SK-N-SH treated with all-trans-retinoic acid at 6 μM for 48 hours (cell line): ENCODE data around the gene SIDT1.

Source experiments
- ATAC-seq: fragments of 200-7000 bp; cut with Tn5 transposase; 3 replicates; pipeline ENCODE4 v1.9.1; 2020; ENCODE audit warnings: mild to moderate bottlenecking, moderate library complexity
- ARNTL ChIP-seq: fragments of 450-650 bp; formaldehyde crosslinking; IDR thresholded peaks from 2 replicates; pipeline ENCODE4 v1.5.0; 2020; ENCODE audit warnings: low read depth, mild to moderate bottlenecking, moderate library complexity, borderline replicate concordance
- CSDC2 ChIP-seq: fragments of 250-450 bp; sonication (Bioruptor Pico); IDR thresholded peaks from 2 replicates; pipeline ENCODE4 v1.5.0; 2020; ENCODE audit warnings: mild to moderate bottlenecking, moderate library complexity
- GLIS3 ChIP-seq: fragments of 250-450 bp; sonication (Bioruptor Pico); IDR thresholded peaks from 2 replicates; pipeline ENCODE4 v1.5.0; 2020; ENCODE audit warnings: mild to moderate bottlenecking, moderate library complexity
- ISL1 ChIP-seq: fragments of 250-450 bp; sonication (Bioruptor Pico); IDR thresholded peaks from 2 replicates; pipeline ENCODE4 v2.1.2; 2022; ENCODE audit warnings: mild to moderate bottlenecking, moderate library complexity
- RARB ChIP-seq: fragments of 250-450 bp; sonication (Bioruptor Pico); IDR thresholded peaks from 2 replicates; pipeline ENCODE4 v1.8.0; 2021; ENCODE audit warnings: mild to moderate bottlenecking, moderate library complexity
- SNAI2 ChIP-seq: fragments of 250-450 bp; sonication (Bioruptor Pico); IDR thresholded peaks from 2 replicates; pipeline ENCODE4 v1.5.0; 2020; ENCODE audit warnings: mild to moderate bottlenecking, moderate library complexity
- TCF4 ChIP-seq: fragments of 250-450 bp; sonication (Bioruptor Pico); IDR thresholded peaks from 2 replicates; pipeline ENCODE4 v1.8.0; 2021; ENCODE audit warnings: mild to moderate bottlenecking, moderate library complexity, borderline replicate concordance
- TOX ChIP-seq: fragments of 250-450 bp; sonication (Bioruptor Pico); IDR thresholded peaks from 2 replicates; pipeline ENCODE4 v1.8.0; 2021; ENCODE audit warnings: mild to moderate bottlenecking, moderate library complexity, borderline replicate concordance
- ZC3H10 ChIP-seq: fragments of 250-450 bp; sonication (Bioruptor Pico); IDR thresholded peaks from 2 replicates; pipeline ENCODE4 v1.5.1; 2021; ENCODE audit warnings: mild to moderate bottlenecking, moderate library complexity
- ZFP3 ChIP-seq: fragments of 250-450 bp; sonication (Bioruptor Pico); IDR thresholded peaks from 2 replicates; pipeline ENCODE4 v1.5.0; 2020; ENCODE audit warnings: mild to moderate bottlenecking, moderate library complexity
- ZFP30 ChIP-seq: fragments of 450-650 bp; formaldehyde crosslinking; IDR thresholded peaks from 2 replicates; pipeline ENCODE4 v1.5.0; 2022; ENCODE audit warnings: mild to moderate bottlenecking, moderate library complexity
- ZNF565 ChIP-seq: fragments of 450-650 bp; formaldehyde crosslinking; conservative IDR thresholded peaks from 2 replicates; pipeline ENCODE4 v1.5.0; 2020; ENCODE audit warnings: low read depth, mild to moderate bottlenecking, moderate library complexity
- ZNF8 ChIP-seq: fragments of 450-650 bp; formaldehyde crosslinking; IDR thresholded peaks from 2 replicates; pipeline ENCODE4 v1.5.0; 2020; ENCODE audit warnings: mild to moderate bottlenecking, moderate library complexity
- TF ChIP-seq, protein P1 (sequence below): fragments of 250-450 bp; sonication (Bioruptor Pico); IDR thresholded peaks from 2 replicates; pipeline ENCODE4 v1.5.0; 2020; ENCODE audit warnings: mild to moderate bottlenecking, moderate library complexity
- TF ChIP-seq, protein P2 (sequence below): fragments of 250-450 bp; sonication (Bioruptor Pico); IDR thresholded peaks from 2 replicates; pipeline ENCODE4 v1.8.0; 2021; ENCODE audit warnings: low read depth, mild to moderate bottlenecking, moderate library complexity, borderline replicate concordance
- TF ChIP-seq, protein P3 (sequence below): fragments of 250-450 bp; sonication (Bioruptor Pico); IDR thresholded peaks from 2 replicates; pipeline ENCODE4 v1.5.1; 2020; ENCODE audit warnings: low read depth, mild to moderate bottlenecking, moderate library complexity
- TF ChIP-seq, protein P4 (sequence below): fragments of 250-450 bp; sonication (Bioruptor Pico); IDR thresholded peaks from 2 replicates; pipeline ENCODE4 v1.5.1; 2021; ENCODE audit warnings: mild to moderate bottlenecking, moderate library complexity
- TF ChIP-seq, protein P5 (sequence below): fragments of 250-450 bp; sonication (Bioruptor Pico); IDR thresholded peaks from 2 replicates; pipeline ENCODE4 v1.8.0; 2020; ENCODE audit warnings: mild to moderate bottlenecking, moderate library complexity, borderline replicate concordance

The SIDT1 gene

DNA sequence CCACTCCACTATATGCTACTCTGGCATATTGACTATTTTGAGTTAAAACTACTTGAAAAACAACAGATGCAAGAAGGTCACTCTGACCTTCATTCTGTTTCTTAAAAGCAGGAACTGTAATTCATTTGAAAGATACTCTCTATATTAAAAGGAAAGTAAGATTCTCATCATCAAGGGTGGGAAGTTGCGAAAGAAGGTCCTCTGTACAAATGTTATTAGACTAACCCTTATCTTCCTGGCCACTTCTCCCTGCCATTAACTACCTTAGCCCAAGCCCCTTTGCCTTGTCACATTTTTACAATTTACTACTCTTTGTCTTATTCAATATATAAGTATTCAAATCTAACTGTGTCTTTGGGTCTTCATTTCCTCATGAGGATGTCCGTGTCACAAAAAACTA is 16.1 kb downstream of the SIDT1 start:
- ATAC-seq = no peak
- TF ChIP-seq, protein P1, sequence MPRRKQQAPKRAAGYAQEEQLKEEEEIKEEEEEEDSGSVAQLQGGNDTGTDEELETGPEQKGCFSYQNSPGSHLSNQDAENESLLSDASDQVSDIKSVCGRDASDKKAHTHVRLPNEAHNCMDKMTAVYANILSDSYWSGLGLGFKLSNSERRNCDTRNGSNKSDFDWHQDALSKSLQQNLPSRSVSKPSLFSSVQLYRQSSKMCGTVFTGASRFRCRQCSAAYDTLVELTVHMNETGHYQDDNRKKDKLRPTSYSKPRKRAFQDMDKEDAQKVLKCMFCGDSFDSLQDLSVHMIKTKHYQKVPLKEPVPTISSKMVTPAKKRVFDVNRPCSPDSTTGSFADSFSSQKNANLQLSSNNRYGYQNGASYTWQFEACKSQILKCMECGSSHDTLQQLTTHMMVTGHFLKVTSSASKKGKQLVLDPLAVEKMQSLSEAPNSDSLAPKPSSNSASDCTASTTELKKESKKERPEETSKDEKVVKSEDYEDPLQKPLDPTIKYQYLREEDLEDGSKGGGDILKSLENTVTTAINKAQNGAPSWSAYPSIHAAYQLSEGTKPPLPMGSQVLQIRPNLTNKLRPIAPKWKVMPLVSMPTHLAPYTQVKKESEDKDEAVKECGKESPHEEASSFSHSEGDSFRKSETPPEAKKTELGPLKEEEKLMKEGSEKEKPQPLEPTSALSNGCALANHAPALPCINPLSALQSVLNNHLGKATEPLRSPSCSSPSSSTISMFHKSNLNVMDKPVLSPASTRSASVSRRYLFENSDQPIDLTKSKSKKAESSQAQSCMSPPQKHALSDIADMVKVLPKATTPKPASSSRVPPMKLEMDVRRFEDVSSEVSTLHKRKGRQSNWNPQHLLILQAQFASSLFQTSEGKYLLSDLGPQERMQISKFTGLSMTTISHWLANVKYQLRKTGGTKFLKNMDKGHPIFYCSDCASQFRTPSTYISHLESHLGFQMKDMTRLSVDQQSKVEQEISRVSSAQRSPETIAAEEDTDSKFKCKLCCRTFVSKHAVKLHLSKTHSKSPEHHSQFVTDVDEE (CRISPR knock-in tag) = no peak
- TF ChIP-seq RARB (CRISPR knock-in tag) (no peak), ZFP30 (CRISPR knock-in tag) (no peak), TOX (CRISPR knock-in tag) (no peak), GLIS3 (CRISPR knock-in tag) (no peak), ISL1 (no peak), ZNF8 (no peak), SNAI2 (no peak)
- TF ChIP-seq, protein P2, sequence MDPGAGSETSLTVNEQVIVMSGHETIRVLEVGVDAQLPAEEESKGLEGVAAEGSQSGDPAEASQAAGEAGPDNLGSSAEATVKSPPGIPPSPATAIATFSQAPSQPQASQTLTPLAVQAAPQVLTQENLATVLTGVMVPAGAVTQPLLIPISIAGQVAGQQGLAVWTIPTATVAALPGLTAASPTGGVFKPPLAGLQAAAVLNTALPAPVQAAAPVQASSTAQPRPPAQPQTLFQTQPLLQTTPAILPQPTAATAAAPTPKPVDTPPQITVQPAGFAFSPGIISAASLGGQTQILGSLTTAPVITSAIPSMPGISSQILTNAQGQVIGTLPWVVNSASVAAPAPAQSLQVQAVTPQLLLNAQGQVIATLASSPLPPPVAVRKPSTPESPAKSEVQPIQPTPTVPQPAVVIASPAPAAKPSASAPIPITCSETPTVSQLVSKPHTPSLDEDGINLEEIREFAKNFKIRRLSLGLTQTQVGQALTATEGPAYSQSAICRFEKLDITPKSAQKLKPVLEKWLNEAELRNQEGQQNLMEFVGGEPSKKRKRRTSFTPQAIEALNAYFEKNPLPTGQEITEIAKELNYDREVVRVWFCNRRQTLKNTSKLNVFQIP (CRISPR knock-in tag) = no peak
- TF ChIP-seq, protein P3, sequence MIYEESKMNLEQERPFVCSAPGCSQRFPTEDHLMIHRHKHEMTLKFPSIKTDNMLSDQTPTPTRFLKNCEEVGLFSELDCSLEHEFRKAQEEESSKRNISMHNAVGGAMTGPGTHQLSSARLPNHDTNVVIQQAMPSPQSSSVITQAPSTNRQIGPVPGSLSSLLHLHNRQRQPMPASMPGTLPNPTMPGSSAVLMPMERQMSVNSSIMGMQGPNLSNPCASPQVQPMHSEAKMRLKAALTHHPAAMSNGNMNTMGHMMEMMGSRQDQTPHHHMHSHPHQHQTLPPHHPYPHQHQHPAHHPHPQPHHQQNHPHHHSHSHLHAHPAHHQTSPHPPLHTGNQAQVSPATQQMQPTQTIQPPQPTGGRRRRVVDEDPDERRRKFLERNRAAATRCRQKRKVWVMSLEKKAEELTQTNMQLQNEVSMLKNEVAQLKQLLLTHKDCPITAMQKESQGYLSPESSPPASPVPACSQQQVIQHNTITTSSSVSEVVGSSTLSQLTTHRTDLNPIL (CRISPR knock-in tag) = no peak
- TF ChIP-seq, protein P4, sequence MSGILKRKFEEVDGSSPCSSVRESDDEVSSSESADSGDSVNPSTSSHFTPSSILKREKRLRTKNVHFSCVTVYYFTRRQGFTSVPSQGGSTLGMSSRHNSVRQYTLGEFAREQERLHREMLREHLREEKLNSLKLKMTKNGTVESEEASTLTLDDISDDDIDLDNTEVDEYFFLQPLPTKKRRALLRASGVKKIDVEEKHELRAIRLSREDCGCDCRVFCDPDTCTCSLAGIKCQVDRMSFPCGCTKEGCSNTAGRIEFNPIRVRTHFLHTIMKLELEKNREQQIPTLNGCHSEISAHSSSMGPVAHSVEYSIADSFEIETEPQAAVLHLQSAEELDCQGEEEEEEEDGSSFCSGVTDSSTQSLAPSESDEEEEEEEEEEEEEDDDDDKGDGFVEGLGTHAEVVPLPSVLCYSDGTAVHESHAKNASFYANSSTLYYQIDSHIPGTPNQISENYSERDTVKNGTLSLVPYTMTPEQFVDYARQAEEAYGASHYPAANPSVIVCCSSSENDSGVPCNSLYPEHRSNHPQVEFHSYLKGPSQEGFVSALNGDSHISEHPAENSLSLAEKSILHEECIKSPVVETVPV = no peak

DNA sequence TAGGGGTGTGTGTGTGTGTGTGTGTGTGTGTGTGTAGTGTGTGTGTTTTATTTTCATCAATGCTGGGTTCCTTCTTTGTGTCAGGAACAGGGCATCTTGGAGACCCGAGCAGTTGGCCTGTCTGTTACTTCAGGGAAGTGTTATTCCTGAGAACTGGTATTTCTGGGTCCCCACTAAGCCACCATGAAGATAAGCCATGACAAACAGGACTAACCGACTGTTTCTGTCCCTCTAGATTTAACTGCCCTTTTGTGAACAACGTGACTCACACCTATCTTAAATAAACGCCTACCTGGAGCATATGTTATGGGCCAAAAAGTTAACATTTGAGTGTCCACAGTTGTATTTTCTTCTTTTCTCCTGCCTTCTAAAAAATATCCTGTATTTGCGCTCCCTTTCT is 19.5 kb downstream of the SIDT1 start:
- no peak for TF ChIP-seq TOX (CRISPR knock-in tag)
- no peak for TF ChIP-seq ARNTL (CRISPR knock-in tag)
- TF ChIP-seq, protein P4 = no peak
- TF ChIP-seq ZNF8 = no peak
- no peak for TF ChIP-seq CSDC2
- TF ChIP-seq ISL1 = no peak
- TF ChIP-seq, protein P2 (CRISPR knock-in tag) = no peak
- TF ChIP-seq ZNF565 (CRISPR knock-in tag) = no peak
- no peak for TF ChIP-seq GLIS3 (CRISPR knock-in tag)
- TF ChIP-seq ZC3H10 = no peak
- TF ChIP-seq, protein P5, sequence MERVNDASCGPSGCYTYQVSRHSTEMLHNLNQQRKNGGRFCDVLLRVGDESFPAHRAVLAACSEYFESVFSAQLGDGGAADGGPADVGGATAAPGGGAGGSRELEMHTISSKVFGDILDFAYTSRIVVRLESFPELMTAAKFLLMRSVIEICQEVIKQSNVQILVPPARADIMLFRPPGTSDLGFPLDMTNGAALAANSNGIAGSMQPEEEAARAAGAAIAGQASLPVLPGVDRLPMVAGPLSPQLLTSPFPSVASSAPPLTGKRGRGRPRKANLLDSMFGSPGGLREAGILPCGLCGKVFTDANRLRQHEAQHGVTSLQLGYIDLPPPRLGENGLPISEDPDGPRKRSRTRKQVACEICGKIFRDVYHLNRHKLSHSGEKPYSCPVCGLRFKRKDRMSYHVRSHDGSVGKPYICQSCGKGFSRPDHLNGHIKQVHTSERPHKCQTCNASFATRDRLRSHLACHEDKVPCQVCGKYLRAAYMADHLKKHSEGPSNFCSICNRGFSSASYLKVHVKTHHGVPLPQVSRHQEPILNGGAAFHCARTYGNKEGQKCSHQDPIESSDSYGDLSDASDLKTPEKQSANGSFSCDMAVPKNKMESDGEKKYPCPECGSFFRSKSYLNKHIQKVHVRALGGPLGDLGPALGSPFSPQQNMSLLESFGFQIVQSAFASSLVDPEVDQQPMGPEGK (CRISPR knock-in tag) = no peak
- TF ChIP-seq TCF4 (CRISPR knock-in tag) = no peak
- TF ChIP-seq, protein P1 (CRISPR knock-in tag) = no peak
- no peak for TF ChIP-seq ZFP3 (CRISPR knock-in tag)
- ATAC-seq = no peak
